ENCODE results near the gene ABO.

DNA sequence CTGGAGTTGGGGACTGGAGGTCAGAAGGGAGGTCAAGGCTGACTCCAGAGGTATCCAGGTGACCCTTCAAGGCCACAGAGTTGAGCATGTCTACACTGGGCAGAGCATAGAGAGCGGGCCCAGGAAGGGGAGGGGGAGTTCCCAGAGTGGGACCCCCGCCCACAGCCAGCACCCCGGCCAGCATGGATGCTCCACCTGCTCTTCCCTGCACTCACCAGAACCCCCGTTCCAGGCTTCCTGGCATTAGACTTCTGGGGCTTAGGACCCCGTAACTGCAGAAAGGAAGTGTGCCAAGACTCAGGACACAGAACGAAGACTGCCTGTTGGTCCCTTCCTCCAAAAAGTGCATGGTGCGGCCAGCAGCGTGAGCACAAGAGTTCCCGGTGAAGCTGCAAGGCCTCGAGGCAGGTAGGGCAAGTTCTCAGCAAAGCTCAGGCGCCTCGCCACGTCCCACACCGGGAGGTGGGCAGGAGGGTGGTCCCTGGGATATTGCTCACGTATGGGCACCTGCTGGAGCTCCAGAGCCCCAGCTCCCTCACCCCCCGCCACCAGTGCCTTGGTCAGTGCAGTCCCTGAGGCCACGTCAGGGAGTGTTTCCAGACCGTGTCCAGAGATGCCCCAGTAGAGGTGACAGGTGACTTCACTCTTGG is 13.8 kb downstream of the ABO start:
- TF ChIP-seq, protein P1, sequence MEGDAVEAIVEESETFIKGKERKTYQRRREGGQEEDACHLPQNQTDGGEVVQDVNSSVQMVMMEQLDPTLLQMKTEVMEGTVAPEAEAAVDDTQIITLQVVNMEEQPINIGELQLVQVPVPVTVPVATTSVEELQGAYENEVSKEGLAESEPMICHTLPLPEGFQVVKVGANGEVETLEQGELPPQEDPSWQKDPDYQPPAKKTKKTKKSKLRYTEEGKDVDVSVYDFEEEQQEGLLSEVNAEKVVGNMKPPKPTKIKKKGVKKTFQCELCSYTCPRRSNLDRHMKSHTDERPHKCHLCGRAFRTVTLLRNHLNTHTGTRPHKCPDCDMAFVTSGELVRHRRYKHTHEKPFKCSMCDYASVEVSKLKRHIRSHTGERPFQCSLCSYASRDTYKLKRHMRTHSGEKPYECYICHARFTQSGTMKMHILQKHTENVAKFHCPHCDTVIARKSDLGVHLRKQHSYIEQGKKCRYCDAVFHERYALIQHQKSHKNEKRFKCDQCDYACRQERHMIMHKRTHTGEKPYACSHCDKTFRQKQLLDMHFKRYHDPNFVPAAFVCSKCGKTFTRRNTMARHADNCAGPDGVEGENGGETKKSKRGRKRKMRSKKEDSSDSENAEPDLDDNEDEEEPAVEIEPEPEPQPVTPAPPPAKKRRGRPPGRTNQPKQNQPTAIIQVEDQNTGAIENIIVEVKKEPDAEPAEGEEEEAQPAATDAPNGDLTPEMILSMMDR (IDR thresholded peaks at IDR 0.05): no peak
- TF ChIP-seq POLR2A (IDR thresholded peaks at IDR 0.05): no peak
